NCI-H2081 treated with DMSO at 0.1 percent for 48 hours (cell line): Measurements from ENCODE around the gene KIAA1671.
"Not testable (repeated sequence)": the region's sequence is repeated elsewhere in the genome, so short reads cannot be mapped to it uniquely, and the experiment has no call there.

Experiments used
- DNase-seq: peaks from one replicate; lab custom pipeline; 2025; lab: John Stamatoyannopoulos, UW

Gene KIAA1671

GRCh38 chr22:25170426-25170980 lies 218.0 kb downstream of the KIAA1671 start:
- no peak for DNase-seq

GRCh38 chr22:25172153-25172552 lies 219.6 kb downstream of the KIAA1671 start:
- DNase-seq: no peak

- no peak for DNase-seq
These were observed 221.8 kb downstream of the KIAA1671 start for GRCh38 chr22:25174156-25174887.

GRCh38 chr22:25174888-25175411 lies 222.4 kb downstream of the KIAA1671 start:
- DNase-seq: no peak

GRCh38 chr22:25176175-25176574 lies 223.7 kb downstream of the KIAA1671 start:
- no peak for DNase-seq

GRCh38 chr22:25176799-25177198 lies 224.3 kb downstream of the KIAA1671 start:
- DNase-seq: no peak

- DNase-seq: no peak
These were observed 224.7 kb downstream of the KIAA1671 start for GRCh38 chr22:25177226-25177625.

- DNase-seq: no peak
These were observed 225.4 kb downstream of the KIAA1671 start for GRCh38 chr22:25177895-25178294.

GRCh38 chr22:25178348-25178747 lies 225.8 kb downstream of the KIAA1671 start:
- DNase-seq: not testable (repeated sequence)

- DNase-seq: not testable (repeated sequence)
These were observed 226.5 kb downstream of the KIAA1671 start for GRCh38 chr22:25178869-25179631.

- DNase-seq: no peak
These were observed 229.9 kb downstream of the KIAA1671 start for GRCh38 chr22:25182131-25183110.

- DNase-seq: no peak
These were observed 231.6 kb downstream of the KIAA1671 start for GRCh38 chr22:25183949-25184619.

- no peak for DNase-seq
These were observed 233.6 kb downstream of the KIAA1671 start for GRCh38 chr22:25186140-25186539.

GRCh38 chr22:25187469-25187868 lies 235.0 kb downstream of the KIAA1671 start:
- DNase-seq: no peak

GRCh38 chr22:25192406-25192805 lies 239.9 kb downstream of the KIAA1671 start:
- DNase-seq: no peak

GRCh38 chr22:25193130-25193529 lies 240.6 kb downstream of the KIAA1671 start:
- no peak for DNase-seq

GRCh38 chr22:25193548-25193947 lies 241.0 kb downstream of the KIAA1671 start:
- no peak for DNase-seq

GRCh38 chr22:25196326-25196725 lies 243.8 kb downstream of the KIAA1671 start:
- no peak for DNase-seq

GRCh38 chr22:25197340-25197739 lies 244.8 kb downstream of the KIAA1671 start:
- no peak for DNase-seq

- DNase-seq: no peak
These were observed 247.4 kb downstream of the KIAA1671 start, which contains the start of gene CRYBB3 for GRCh38 chr22:25199731-25200520. Gene CRYBB3, plus strand, starts transcription at chr22:25199858. Its CDS starts 1,539 bp downstream, at chr22:25201397.
